GM19240 (cell line): ENCODE measurements around the gene CNFN.

Experiments
- DNase-seq: peaks from one replicate; pipeline ENCODE4 v3.0.0; 2011; ENCODE audit warnings: low spot score; ENCODE audit not compliant: insufficient read length

CNFN gene

DNA sequence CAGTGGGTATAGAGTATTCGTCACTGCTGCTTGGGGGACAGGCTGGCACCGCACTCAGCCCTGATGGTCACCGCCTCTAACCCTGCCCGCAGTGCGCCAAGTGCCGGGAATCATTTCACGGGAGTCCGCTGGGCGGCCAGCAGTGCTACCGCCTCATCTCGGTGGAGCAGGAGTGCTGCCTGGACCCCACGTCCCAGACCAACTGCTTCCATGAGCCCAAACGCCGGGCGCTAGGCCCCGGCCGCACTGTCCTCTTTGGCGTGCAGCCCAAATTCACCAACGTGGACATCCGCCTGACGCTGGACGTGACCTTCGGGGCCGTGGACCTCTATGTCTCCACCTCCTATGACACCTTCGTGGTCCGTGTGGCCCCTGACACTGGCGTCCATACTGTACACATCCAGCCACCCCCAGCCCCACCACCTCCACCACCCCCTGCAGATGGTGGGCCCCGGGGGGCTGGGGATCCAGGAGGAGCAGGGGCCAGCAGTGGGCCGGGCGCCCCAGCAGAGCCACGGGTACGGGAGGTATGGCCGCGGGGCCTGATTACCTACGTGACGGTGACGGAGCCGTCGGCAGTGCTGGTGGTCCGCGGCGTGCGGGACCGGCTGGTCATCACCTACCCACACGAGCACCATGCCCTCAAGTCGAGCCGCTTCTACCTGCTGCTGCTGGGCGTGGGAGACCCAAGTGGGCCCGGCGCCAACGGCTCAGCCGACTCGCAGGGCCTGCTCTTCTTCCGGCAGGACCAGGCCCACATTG lies 14.5 kb downstream of the CNFN start:
- no peak for DNase-seq

DNA sequence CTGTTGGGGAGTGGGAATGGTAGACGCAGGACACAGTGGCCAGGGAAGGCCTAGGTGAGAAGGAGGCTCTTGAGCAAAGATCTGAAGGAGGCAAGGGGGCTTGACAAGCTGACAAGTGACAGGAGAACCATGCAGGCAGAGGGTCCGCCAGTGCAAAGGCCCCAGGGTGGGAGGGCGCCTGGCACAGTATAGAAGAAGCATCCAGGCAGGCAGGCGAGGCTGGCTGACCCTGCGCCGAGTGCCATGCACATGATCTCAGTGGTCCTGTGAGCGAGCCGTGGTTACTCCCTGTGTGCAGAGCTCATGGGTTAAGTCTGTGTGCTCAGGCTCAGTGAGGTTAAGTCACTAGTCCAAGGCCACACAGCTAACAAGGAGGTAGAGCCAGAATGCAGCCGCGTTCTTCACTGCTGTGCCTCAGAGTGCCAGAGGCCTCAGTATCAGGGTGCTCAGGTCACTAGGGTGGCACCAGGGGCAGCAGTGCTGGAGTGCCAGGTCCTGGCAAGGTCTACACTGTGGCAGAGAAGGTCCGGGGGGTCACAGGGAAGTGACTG lies 15.2 kb downstream of the CNFN start:
- DNase-seq: no peak

DNA sequence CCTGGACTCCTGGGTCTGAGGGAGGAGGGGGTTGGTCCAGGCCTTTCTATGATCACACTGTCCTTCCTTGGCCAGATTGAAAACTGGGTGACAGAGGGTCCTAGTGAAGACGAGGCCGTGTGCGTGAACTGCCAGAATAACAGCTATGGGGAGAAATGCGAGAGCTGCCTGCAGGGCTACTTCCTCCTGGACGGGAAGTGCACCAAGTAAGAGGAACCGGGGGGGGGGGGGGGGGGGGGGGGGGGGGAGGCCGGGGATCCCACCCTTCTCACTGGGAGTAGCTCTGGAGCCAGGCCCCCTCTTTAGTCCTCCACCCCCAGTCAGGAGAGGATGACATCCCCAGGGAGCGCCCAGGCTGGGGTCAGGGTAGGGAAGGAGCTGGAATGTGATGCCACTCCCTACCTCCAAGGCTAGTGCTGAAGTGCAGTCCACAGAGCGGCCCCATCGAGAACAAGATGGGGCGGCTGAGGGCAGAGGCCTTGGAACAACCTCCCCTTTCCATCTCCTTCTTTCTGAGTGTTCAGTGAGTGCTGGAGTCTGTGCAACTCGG lies 19.4 kb downstream of the CNFN start:
- DNase-seq: no peak

DNA sequence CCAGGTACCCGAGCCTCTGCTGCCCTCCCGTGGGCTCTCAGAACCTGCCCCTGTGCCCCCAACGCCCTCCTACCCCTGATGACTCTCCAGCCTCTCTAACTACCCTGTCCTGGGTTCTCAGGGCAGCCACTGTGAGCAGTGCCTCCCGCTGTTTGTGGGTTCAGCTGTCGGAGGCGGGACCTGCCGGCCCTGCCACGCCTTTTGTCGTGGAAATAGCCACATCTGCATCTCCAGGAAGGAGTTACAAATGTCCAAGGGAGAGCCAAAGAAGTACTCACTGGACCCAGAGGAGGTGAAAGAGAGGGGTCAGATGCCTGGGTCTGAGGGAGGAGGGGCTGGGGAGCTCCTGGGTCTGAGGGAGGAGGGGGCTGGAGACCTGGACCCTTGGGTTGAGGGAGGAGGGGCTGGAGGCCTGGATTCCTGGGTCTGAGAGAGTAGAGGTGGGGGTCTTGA lies 20.0 kb downstream of the CNFN start:
- DNase-seq: no peak

DNA sequence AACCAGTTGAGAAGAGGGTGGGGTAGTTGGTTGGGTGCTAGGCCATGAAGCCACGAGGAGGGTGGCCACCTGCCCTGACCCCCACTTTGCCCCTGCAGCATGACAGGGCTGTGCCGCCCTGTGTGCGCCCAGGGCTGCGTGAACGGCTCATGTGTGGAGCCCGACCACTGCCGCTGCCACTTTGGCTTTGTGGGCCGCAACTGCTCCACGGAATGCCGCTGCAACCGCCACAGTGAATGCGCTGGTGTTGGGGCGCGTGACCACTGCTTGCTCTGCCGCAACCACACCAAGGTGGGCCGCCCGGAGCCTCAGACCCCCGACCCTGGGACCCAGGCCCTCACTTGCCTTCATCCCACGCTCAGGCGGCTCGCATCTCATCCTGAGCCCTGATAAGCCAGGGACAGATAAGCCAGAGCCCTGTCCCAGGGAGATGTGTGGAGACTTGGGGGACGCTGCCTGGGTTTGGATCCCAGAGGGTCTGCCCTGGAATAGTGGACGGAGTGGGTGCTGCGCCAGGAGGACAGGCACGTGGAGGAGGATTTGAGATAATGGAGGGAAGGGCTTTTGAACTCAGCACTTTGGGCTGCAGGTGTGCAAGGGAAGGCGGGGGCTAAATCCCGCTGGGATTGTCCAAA lies 20.5 kb downstream of the CNFN start:
- DNase-seq: no peak

DNA sequence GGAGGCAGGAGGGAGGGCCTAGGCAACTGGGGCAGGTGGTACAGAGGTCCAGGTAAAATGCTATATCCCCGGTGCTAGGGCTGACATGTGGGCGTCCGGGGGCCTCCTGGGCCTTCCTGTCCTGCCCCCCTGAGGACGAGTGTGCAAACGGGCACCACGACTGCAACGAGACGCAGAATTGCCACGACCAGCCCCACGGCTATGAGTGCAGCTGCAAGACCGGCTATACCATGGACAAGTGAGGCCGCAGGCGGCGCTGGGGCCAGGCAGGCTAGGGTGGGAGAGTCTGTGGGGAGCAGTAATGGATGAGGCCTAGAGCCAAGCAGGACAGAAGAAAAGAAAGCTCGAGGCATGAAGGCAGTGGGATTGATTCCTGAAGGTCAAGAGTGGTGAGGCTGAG lies 21.3 kb downstream of the CNFN start:
- no peak for DNase-seq

DNA sequence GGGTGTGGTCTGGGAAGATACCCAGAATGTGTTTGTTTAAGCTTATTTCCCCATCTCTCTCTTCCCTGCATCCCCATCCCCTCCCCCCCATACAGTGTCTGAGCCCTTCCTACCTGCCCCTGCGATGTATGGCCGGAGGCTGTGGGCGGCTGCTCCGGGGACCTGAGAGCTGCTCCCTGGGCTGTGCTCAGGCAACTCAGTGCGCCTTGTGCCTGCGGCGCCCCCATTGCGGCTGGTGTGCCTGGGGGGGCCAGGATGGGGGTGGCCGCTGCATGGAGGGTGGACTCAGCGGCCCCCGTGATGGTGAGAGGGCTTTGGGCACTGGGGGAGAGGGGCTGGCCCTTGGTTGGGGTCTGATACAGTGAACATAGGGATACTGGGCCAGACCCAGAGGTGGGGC lies 21.7 kb downstream of the CNFN start:
- DNase-seq: no peak

DNA sequence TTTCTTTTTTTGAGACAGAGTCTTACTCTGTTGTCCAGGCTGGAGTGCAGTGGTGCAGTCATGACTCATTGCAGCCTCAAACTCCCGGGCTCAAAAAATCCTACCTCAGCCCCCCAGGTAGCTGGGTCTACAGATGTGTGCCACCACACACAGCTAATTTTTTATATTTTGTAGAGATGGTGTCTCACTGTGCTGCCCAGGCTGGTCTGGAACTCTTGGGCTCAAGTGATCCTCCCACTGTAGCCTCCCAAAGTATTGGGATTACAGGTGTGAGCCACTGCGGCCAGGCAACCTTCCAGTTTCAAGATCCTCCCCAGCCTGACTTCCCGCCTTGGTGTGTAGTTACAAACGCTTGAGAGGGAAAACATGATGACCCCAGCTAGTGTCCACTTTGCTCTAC lies 22.2 kb downstream of the CNFN start:
- DNase-seq: no peak

DNA sequence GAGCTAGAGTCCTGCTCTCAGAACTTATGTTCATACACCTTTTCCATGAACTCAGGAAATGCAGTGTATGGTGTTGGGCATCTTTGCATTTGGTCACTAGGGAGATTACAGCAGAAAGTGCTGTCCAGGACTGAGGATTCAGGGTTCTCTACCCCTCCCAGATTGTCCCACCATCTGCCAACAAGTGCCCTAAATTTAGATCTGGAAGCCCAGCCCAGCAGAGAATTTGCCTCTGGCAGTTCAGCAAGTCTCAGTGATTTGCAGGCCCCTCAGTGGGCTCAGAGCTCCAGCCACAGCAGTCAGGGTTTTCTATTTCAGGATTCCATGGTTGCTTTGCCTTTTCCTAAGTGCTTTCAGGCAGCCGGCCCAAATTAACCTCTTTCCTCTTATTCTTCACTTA lies 23.4 kb downstream of the CNFN start:
- DNase-seq: no peak

DNA sequence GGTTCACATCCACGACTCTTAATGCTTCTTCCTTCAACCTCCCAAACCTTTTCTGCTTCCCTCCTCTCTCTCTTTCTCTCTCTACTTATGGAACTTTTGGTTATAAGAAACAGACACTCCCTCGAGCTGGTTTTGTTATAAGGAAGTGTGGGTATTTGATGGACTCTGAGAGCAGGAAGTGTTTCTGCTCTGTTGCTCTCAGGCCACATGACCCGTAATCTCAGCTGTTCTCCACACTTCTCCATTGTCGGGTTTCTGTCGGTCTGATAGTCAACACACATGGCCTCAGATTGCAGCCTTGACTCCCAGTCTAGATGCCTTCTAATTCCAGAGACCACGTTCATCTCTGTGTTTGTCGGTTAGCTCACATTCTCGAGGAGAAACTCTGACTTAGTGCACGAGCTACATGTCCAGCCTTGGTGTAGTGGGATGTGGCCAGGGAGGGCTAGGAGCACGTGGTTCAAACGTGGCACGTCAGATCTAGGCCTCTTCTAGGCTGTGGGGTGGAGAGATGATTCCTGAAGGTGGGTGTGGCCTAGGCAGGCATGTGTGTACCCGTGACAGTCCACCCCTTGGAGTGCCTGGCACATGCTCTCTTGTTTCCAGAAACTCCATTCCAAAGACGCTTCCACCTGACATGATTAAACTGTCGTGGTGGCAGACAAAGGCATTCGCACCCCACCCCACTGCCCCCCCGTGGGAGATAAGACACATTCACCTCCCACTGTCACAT lies 26.3 kb downstream of the CNFN start:
- DNase-seq: peak; percentile 42

DNA sequence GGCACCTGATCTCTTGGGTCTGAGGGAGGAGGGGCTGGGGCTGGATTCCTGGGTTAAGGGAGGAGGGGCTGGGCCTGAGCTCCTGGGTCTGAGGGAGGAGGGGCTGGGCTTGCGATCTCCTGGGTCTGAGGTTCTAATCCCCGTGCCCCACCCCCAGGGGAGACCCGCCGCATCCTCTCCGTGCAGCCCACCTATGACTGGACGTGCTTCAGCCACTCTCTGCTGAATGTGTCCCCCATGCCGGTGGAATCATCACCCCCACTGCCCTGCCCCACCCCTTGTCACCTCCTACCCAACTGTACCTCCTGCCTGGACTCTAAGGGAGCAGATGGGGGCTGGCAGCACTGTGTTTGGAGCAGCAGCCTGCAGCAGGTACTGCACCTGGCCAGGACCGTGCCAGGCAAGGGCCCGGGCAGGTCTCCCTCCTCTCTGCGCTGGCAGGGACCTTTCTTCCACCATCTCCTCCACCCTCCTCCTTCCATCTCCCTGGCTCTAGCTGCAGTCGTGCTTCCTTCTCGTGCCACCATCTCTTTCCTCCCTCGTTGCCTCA lies 27.1 kb downstream of the CNFN start:
- no peak for DNase-seq

DNA sequence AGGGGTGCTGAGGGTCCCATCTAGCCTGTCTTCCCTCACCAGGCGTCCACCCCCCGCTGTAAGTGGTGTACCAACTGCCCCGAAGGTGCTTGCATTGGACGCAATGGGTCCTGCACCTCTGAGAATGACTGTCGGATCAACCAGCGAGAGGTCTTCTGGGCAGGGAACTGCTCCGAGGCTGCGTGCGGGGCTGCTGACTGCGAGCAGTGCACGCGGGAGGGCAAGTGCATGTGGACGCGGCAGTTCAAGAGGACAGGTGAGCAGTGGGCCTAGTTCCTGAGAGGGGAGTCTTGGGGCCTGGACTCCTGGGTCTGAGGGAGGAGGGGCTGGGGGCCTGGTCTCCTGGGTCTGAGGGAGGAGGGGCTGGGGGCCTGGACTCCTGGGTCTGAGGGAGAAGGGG lies 27.8 kb downstream of the CNFN start:
- DNase-seq: no peak

DNA sequence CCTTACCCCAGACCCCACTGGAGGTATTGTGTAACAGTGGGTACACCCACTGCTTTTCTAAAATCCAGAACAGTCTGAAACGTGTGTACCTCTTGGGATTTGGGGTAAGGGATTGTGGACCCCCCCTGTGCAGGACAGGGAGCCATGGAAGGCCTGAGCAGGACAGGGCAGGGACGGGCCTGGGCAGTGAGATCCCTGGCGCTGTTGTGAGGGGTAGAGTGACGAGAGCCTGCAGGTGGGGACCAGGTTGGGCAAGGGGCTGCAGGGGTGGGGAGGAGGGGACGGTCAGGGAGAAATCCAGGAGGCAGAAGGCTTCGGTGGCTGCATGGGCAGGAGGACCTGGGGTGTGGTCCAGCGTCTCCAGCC lies 28.6 kb downstream of the CNFN start:
- DNase-seq: no peak

DNA sequence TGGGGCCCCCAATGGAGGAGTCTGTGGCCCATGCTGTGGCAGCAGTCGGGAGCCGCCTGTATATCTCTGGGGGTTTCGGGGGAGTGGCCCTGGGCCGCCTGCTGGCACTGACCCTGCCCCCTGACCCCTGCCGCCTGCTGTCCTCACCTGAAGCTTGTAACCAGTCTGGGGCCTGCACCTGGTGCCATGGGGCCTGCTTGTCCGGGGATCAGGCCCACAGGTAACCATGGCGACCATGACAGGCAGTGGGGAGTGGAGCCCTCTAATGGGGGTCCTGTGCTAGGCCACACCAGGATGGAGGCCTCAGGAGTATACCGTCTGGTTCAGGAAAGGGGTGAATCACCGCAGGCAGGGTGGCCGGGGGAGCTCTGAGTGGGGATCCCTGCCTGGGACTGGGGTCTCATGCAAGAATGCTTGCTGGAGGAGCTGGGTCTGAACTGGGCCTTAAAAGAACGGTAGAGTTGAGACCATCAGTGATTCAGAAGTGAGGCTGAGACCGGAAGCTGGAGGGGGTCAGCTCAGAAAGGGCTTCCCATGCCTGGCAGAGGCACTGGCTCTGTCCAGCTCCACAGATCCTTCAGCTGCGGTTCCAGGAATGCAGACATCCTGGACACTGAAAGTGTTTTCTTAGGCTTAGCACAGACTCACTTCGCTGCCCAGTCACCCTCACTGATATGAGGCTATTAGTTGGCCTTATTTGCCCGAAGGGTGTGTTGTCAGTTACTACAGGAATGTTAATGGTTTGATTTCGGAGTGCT lies 29.1 kb downstream of the CNFN start:
- no peak for DNase-seq

DNA sequence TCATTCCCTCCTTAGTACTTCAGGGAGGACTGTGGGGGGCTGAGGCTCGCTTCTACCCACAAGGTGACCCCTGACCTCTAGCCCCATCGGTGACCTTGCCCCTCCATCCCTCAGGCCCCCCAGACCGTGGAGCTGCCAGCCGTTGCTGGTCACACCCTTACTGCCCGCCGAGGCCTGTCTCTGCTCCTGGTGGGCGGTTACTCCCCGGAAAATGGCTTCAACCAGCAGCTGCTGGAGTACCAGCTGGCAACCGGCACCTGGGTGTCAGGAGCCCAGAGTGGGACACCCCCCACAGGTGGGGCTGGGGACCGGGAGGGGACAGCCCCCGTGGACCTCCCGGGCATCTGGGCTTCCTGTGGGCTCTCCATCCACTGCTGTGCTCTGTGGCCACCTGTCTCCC lies 32.8 kb downstream of the CNFN start:
- no peak for DNase-seq

DNA sequence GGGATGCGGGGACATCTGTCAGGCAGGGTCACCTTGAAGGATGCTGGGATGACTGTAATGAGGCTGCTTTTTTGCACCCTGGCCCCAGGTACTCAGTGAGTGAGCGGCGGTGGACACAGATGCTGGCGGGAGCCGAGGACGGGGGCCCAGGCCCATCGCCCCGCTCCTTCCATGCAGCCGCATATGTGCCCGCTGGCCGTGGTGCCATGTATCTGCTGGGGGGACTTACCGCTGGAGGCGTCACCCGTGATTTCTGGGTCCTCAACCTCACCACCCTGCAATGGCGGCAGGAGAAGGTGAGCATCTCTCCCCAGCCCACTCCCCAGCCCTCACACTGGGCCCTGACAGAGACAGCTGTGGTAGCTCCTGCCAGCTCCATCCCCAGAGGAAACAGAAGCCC lies 33.4 kb downstream of the CNFN start:
- DNase-seq: no peak

DNA sequence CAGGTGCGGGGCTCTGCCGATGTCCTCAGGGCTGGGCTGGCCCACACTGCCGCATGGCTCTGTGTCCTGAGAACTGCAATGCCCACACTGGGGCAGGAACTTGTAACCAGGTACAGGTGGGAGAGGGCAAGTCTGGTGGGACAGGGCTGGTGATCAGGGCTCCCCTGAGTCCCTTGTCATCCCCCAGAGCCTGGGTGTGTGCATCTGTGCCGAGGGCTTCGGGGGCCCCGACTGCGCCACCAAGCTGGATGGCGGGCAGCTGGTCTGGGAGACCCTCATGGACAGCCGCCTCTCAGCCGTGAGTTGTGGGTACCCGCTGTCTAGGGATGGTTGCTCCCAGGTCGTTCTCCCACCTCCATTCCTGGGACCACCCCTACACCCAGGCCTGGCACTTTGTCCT lies 34.2 kb downstream of the CNFN start:
- no peak for DNase-seq

DNA sequence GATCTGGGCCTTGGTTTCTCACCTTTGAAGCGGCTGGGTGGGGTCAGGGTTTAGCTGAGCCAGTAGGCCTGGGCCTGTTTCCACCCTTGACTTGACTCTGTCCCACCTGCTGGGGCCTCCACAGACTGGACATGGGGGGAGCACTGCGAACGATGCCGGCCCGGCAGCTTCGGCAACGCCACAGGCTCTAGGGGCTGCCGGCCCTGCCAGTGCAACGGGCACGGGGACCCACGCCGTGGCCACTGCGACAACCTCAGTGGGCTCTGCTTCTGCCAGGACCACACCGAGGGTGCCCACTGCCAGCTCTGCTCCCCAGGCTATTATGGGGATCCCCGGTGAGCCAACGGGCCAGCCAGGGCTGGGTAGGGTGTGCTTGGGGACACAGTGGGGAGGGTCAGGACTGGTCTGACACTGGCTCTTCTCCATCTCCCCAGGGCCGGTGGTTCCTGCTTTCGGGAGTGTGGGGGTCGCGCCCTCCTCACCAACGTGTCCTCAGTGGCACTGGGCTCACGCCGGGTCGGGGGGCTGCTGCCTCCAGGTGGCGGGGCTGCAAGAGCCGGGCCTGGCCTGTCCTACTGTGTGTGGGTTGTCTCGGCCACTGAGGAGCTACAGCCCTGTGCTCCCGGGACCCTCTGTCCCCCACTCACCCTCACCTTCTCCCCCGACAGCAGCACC lies 36.6 kb downstream of the CNFN start:
- DNase-seq: no peak

DNA sequence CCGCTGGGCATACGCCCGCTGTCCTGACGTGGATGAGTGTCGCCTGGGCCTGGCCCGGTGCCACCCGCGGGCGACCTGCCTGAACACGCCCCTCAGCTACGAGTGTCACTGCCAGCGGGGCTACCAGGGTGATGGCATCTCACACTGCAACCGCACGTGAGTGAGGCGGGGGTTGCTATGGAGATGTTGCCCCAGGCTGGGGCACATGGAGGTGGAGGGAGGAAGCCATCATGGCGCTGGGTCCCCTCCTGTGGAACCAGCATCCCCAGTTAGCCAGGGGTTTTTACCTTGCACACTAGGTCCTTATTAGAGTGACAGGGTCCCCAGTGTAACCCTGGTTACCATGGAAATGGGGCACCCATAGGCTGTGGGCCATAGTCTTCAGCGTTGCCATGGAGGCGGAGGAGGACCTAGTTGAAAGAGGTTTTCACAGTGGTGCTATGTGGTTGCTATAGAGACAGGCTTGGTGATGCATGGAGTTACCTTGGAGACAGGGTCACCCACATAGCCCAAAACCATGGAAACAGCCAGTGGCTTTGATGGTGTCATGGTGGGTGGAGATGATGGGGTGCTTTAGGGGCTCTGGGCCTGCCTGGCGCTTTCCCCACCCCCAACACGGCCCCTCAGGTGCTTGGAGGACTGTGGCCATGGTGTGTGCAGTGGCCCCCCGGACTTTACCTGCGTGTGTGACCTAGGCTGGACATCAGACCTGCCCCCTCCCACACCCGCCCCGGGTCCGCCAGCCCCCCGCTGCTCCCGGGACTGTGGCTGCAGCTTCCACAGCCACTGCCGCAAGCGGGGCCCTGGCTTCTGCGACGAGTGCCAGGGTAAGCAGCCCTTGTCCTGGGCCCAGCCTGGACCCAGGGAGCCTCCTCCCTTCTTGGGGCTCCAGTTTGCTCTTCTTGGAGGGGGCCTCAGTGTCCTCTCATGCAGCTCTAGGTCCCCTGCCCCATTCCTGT lies 37.5 kb downstream of the CNFN start:
- DNase-seq: no peak
